ENCODE data around the gene KLF13. TPM values are rescaled to one million over a fixed set of nuclear protein-coding genes. Genes with fewer than 3 reads are reported as not detected.

Gene KLF13
- polyA plus RNA-seq, 1 experiment: 11.5 TPM

DNA sequence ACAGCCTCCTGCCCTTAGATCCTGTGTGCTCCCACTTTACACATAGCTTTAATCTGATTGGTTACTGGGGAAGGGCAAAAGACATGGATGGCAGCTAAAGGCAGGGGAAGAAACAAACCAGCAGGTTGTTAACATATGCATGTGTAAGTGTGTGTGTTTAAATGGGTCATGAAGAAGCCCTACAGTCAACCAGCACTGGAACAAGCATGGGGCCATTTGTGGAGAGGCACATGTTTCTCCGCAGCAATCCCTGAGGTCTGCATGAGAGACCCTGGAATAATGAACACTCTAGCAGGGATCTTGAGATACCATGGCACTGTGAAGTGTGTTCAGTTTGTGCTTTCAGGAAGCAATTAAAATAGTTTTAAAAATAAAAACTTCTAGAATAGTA lies 6.0 kb downstream of the KLF13 start:
- DNase-seq (ENCODE audit: low read depth): no peak
- CTCF ChIA-PET: interaction anchor here (1.1 kb wide), 1 partner anchor 156 kb away, joined by 4 read pairs; no protein-coding TSS in a partner anchor
- H3K36me3 ChIP-seq (ENCODE audit: control insufficient read depth, insufficient read depth, low read length): peaks cover 1% of the 10 kb centered on the region; the same call in 1 of the 2 replicates
- POLR2A ChIA-PET: no interaction called here
- no peaks in the 10 kb centered on the region for H3K27me3 ChIP-seq (ENCODE audit: control insufficient read depth, insufficient read depth, low read length)
- no peak overlapping the region for H3K4me3 ChIP-seq (ENCODE audit: low read depth, low read length)
- TF ChIP-seq, protein P1, sequence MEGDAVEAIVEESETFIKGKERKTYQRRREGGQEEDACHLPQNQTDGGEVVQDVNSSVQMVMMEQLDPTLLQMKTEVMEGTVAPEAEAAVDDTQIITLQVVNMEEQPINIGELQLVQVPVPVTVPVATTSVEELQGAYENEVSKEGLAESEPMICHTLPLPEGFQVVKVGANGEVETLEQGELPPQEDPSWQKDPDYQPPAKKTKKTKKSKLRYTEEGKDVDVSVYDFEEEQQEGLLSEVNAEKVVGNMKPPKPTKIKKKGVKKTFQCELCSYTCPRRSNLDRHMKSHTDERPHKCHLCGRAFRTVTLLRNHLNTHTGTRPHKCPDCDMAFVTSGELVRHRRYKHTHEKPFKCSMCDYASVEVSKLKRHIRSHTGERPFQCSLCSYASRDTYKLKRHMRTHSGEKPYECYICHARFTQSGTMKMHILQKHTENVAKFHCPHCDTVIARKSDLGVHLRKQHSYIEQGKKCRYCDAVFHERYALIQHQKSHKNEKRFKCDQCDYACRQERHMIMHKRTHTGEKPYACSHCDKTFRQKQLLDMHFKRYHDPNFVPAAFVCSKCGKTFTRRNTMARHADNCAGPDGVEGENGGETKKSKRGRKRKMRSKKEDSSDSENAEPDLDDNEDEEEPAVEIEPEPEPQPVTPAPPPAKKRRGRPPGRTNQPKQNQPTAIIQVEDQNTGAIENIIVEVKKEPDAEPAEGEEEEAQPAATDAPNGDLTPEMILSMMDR (IDR thresholded peaks at IDR 0.05; ENCODE audit: insufficient read depth, low read depth, low read length): no peak

DNA sequence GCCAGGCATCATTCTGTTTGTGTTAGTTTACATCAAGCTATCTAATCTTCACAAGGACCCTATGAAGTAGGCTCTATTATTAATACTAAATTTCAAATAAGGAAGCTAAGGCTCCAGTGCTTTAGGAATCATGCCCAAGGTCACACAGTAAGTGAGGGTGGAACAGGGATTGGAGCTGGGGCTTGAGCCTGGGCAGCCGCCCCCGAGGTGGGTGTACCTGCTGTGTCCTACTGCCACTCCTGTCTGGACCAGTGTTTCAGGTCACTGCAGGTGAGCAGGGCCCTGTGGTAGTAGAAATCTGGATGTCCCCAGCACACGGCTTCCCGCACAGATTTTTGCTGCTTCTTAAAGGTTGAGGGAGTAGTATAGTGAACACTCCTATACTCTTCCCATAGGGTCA lies 6.5 kb downstream of the KLF13 start:
- no peak for DNase-seq (ENCODE audit: low read depth)
- POLR2A ChIA-PET: no interaction called here
- no peak overlapping the region for H3K4me3 ChIP-seq (ENCODE audit: low read depth, low read length)
- no peaks in the 10 kb centered on the region for H3K27me3 ChIP-seq (ENCODE audit: control insufficient read depth, insufficient read depth, low read length)
- CTCF ChIA-PET: interaction anchor here (1.1 kb wide), 1 partner anchor 156 kb away, joined by 4 read pairs; no protein-coding TSS in a partner anchor
- peaks cover 1% of the 10 kb centered on the region; the same call in 1 of the 2 replicates for H3K36me3 ChIP-seq (ENCODE audit: control insufficient read depth, insufficient read depth, low read length)
- TF ChIP-seq, protein P1 (IDR thresholded peaks at IDR 0.05; ENCODE audit: insufficient read depth, low read depth, low read length): no peak

DNA sequence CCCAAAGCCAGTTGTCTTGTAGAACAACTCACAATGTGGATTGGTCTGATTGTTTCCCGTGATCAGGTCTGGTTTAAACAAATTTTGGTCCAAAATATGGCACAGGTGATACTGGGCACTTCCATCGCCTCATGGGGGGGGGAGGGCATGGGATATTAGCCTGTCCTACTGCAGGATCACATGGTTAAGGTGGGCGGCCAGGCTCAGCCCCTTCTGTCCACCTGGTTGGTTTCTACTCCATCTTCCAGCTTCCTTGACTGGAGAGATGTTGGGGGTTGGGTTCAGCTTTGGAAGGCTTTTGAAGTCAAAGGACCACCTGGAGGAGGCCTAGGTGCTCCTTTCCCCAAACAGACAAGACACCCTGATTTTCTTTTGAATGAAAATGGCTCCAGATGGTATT lies 7.2 kb downstream of the KLF13 start:
- no peak for DNase-seq (ENCODE audit: low read depth)
- Histone ChIP-seq H3K36me3 (ENCODE audit: control insufficient read depth, insufficient read depth, low read length) (peaks cover 1% of the 10 kb centered on the region; the same call in 1 of the 2 replicates), H3K4me3 (ENCODE audit: low read depth, low read length) (no peak overlapping the region), H3K27me3 (ENCODE audit: control insufficient read depth, insufficient read depth, low read length) (no peaks in the 10 kb centered on the region)
- POLR2A ChIA-PET: no interaction called here
- TF ChIP-seq, protein P1 (IDR thresholded peaks at IDR 0.05; ENCODE audit: insufficient read depth, low read depth, low read length): no peak
- CTCF ChIA-PET: no interaction called here

DNA sequence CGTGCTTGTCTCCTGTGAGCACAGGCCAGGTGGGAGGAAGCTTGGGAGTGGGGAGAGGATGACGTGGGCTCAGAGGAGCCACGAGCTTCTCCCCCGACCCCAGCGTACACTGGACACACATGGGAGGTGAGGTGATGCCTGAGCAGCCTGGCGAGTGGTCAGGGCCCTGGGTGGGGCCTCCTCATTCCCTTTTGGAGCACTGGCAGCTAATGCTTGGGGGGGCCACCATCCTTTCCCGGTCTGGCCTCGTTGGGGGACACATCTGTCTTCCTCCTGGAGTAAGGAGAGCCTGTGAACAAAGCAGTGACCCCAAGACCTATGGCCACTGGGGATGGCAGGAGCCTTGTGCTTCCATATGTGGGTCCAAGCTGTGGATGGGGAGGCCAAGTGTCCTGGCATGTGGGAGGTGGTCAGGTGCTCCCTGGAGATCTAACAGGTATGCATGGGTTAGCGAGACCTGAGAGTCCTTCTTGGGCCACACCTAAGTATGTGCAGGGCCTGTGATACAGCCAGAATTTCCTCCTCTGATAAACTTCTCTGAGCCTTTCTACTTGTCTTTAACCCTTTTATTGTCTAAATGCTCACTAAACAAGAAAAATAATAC lies 9.5 kb downstream of the KLF13 start:
- H3K27me3 ChIP-seq (ENCODE audit: control insufficient read depth, insufficient read depth, low read length): no peaks in the 10 kb centered on the region
- POLR2A ChIA-PET: no interaction called here
- TF ChIP-seq, protein P1 (IDR thresholded peaks at IDR 0.05; ENCODE audit: insufficient read depth, low read depth, low read length): no peak
- peaks cover 1% of the 10 kb centered on the region; the same call in 1 of the 2 replicates for H3K36me3 ChIP-seq (ENCODE audit: control insufficient read depth, insufficient read depth, low read length)
- CTCF ChIA-PET: interaction anchor here (1.4 kb wide), 1 partner anchor 30 kb away, joined by 6 read pairs; no protein-coding TSS in a partner anchor
- no peak for DNase-seq (ENCODE audit: low read depth)
- no peak overlapping the region for H3K4me3 ChIP-seq (ENCODE audit: low read depth, low read length)

DNA sequence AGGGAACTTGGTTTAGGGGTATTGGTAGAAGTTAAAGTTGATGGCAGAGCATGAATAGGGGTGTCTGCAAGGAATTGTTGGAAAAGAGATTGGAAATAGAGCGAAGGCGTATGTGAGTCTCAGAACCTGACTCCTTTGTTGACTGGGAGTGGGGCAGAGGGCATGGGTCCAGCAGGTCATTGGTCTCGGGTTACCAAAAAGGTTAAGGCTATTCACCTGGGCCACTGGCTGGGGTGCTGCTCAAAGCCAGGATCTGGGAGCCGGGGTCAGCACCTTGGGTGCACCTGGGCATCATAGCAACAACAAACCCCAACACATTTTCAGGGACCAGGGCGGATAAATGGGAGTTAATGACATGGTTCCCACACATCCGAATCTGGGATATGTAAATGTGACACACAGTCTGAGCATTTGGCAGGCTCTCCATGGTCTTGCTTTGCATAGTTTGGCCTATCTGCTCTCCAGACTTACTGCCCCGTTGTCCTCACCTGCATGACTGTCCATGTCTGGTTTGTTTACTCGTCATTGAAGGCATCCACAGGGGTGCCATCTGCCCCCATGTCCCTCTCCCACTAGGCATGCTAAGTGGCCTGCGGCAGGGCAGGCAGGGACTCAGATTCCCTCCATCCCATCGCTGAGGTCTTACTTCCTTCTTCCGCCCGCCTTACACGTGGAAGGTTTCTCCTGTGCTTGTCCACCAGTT lies 10.1 kb downstream of the KLF13 start:
- CTCF ChIA-PET: no interaction called here
- Histone ChIP-seq H3K27me3 (ENCODE audit: control insufficient read depth, insufficient read depth, low read length) (no peaks in the 10 kb centered on the region), H3K36me3 (ENCODE audit: control insufficient read depth, insufficient read depth, low read length) (no peaks in the 10 kb centered on the region; the same call in 1 of the 2 replicates), H3K4me3 (ENCODE audit: low read depth, low read length) (no peak overlapping the region)
- TF ChIP-seq, protein P1 (IDR thresholded peaks at IDR 0.05; ENCODE audit: insufficient read depth, low read depth, low read length): no peak
- POLR2A ChIA-PET: no interaction called here
- DNase-seq (ENCODE audit: low read depth): no peak

All from BJ (cell line).